Spleen (tissue), 11 donors: ENCODE data around the gene TUBGCP2. TPM values are rescaled to one million over a fixed set of nuclear protein-coding genes. Genes with fewer than 3 reads are reported as not detected.

ENCODE experiments used
- DNase-seq: peaks from one replicate; pipeline ENCODE4 v3.0.0-alpha.2; 2020
- H3K27ac ChIP-seq, 8 donors: fragments of 200-600 bp; sonication (generic) in 7 of 8; 1 replicate in 4 of 8; 2 replicates in 4 of 8; pipeline versions ENCODE4 v1.5.0 to v1.8.0; 2016 to 2021; ENCODE audit warnings: inconsistent platforms in 4 of 8, mild to moderate bottlenecking in 4 of 8, moderate library complexity in 1 of 8
- H3K27me3 ChIP-seq, 7 donors: fragments of 200-600 bp; sonication (generic) in 6 of 7; replicated peaks in 1 of 7; 1 replicate in 4 of 7; 2 replicates in 3 of 7; pipeline versions ENCODE4 v1.5.0 to v1.8.0; 2016 to 2021; ENCODE audit warnings: inconsistent platforms in 3 of 7, mild to moderate bottlenecking in 1 of 7
- H3K36me3 ChIP-seq, 6 donors: fragments of 200-600 bp; sonication (generic) in 5 of 6; 1 replicate in 4 of 6; 2 replicates in 2 of 6; pipeline versions ENCODE4 v1.5.0 to v1.8.0; 2016 to 2021; ENCODE audit warnings: inconsistent platforms in 2 of 6
- H3K4me1 ChIP-seq, 6 donors: fragments of 200-600 bp; sonication (generic) in 5 of 6; 1 replicate in 3 of 6; 2 replicates in 3 of 6; pipeline versions ENCODE4 v1.5.0 to v1.8.0; 2016 to 2021; ENCODE audit warnings: inconsistent platforms in 3 of 6
- H3K4me3 ChIP-seq, 8 donors: fragments of 200-600 bp; sonication (generic) in 7 of 8; 1 replicate in 4 of 8; 2 replicates in 4 of 8; pipeline versions ENCODE4 v1.5.0 to v1.8.0; 2016 to 2021; ENCODE audit warnings: inconsistent platforms in 4 of 8, mild to moderate bottlenecking in 4 of 8, moderate library complexity in 2 of 8
- H3K9me3 ChIP-seq, 8 donors: fragments of 200-600 bp; sonication (generic) in 7 of 8; 1 replicate in 4 of 8; 2 replicates in 4 of 8; pipeline versions ENCODE4 v1.5.0 to v1.8.0; 2016 to 2021; ENCODE audit warnings: inconsistent platforms in 4 of 8
- POLR2A ChIP-seq, 3 donors: fragments of 450-650 bp; IDR thresholded peaks; one replicate each; pipeline ENCODE4 v1.5.1; 2017; ENCODE audit warnings: antibody characterized with exemption in 3 of 3, mild to moderate bottlenecking in 1 of 3
- POLR2AphosphoS5 ChIP-seq, 3 donors: sonication (generic); formaldehyde crosslinking; IDR thresholded peaks; one replicate each; pipeline ENCODE4 v1.5.1; 2017; ENCODE audit warnings: antibody characterized with exemption in 3 of 3
- WGBS, 5 donors: extraction: QIAGEN DNeasy Blood & Tissue Kit in 3 of 5; methylation state at CpG; one replicate each; pipeline versions ENCODE4 v1.1.5 to v1.1.7; 2013 to 2018; 5-methylcytosine and 5-hydroxymethylcytosine counted together
- intact Hi-C: fragments of 100-400 bp; cut with DNase I; formaldehyde crosslinking; loops from one replicate; pipeline ENCODE4 v1.15.0; 2023; ENCODE audit warnings: low total_unique reads
- polyA plus RNA-seq, 3 donors: library from polyadenylated mRNA; stranded (reverse); fragments of 200-250 nt; gene quantifications; one replicate each; pipeline ENCODE4 v1.2.1, GENCODE V29; 2013
- total RNA-seq, 7 donors: library from RNA; depleted of rRNA in 3 of 7; stranded (reverse); fragments of >200 nt in 3 of 7; fragmentation: NEBNext Ultra II Directional in 4 of 7; extraction: Animal tissue kit (Norgen Biotek cat#: 25700) in 4 of 7; gene quantifications; one replicate each; pipeline versions ENCODE4 v1.1.0 to v1.2.1, GENCODE V29; 2016 to 2021
- TF ChIP-seq, protein P1 (sequence below), 11 experiments: fragments of 200-600 bp in 7 of 11; fragments of 450-650 bp in 4 of 11; sonication (generic) in 4 of 11; IDR thresholded peaks in 8 of 11; conservative IDR thresholded peaks in 3 of 11; 1 replicate in 7 of 11; 2 replicates in 4 of 11; pipeline versions ENCODE4 v1.4.0 to v1.8.0; 2016 to 2021; ENCODE audit warnings: antibody characterized with exemption in 11 of 11, inconsistent platforms in 4 of 11, mild to moderate bottlenecking in 1 of 11
- donor health status: healthy with polysubstance abuse.
- donor health status: DM: no; HTN: no; CAD: no; lungs with moderate emphysema.
- donor health status: DM: no; HTN: no; CAD: no.
- donor health status: Bipolar disorder and iron deficiency.
- donor health status: healthy.
- donor health status: DM: no; HTN: no; CAD: no.
- donor health status: DM: yes; HTN: yes; CAD: no.

Gene TUBGCP2
- total and polyA plus RNA-seq, 10 donors: 40.2 to 201 (median 57.6) TPM

DNA sequence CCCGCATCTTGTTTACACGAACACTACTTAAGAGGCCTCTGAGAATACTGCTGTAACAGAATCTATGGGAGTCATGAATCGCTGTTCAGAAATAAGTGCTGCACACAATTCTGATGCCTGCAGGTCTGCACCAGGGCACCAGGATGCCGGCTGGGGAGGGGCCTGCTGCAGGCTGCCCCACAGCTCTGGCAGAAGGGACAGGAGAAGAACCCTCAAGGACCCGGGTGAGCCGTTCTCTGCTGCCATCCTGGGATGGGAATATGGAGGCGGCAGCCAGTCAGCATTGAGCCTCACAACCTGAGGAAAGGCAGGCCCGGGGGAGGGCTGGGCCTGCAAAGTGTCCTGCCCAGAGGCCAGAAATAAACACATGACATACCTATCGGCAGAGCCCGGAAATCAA, 11.2 kb downstream of the TUBGCP2 start:
- no peak for TF ChIP-seq POLR2AphosphoS5 (IDR thresholded peaks at IDR 0.05)
- TF ChIP-seq POLR2A (IDR thresholded peaks at IDR 0.05): no peak
- TF ChIP-seq, protein P1, sequence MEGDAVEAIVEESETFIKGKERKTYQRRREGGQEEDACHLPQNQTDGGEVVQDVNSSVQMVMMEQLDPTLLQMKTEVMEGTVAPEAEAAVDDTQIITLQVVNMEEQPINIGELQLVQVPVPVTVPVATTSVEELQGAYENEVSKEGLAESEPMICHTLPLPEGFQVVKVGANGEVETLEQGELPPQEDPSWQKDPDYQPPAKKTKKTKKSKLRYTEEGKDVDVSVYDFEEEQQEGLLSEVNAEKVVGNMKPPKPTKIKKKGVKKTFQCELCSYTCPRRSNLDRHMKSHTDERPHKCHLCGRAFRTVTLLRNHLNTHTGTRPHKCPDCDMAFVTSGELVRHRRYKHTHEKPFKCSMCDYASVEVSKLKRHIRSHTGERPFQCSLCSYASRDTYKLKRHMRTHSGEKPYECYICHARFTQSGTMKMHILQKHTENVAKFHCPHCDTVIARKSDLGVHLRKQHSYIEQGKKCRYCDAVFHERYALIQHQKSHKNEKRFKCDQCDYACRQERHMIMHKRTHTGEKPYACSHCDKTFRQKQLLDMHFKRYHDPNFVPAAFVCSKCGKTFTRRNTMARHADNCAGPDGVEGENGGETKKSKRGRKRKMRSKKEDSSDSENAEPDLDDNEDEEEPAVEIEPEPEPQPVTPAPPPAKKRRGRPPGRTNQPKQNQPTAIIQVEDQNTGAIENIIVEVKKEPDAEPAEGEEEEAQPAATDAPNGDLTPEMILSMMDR (IDR thresholded peaks at IDR 0.05 in 8 of 11, conservative IDR thresholded peaks at IDR 0.05 in 3 of 11): no peak
- WGBS, 5 donors: 95 to 99% (median 95%) methylated on average over 10 of the region's 10 CpGs
- no peaks in the 10 kb centered on the region for H3K27me3 ChIP-seq
- no peak for DNase-seq
- no peak overlapping the region for H3K4me3 ChIP-seq
- H3K9me3 ChIP-seq: no peaks in the 10 kb centered on the region
- H3K27ac ChIP-seq: no peak overlapping the region
- peaks cover 8 to 100% (median 96%) of the 10 kb centered on the region in 6 donors for H3K36me3 ChIP-seq
- H3K4me1 ChIP-seq: peaks cover 0 to 16% (median 0%) of the 10 kb centered on the region in 6 donors
- intact Hi-C loops: no loop called here

DNA sequence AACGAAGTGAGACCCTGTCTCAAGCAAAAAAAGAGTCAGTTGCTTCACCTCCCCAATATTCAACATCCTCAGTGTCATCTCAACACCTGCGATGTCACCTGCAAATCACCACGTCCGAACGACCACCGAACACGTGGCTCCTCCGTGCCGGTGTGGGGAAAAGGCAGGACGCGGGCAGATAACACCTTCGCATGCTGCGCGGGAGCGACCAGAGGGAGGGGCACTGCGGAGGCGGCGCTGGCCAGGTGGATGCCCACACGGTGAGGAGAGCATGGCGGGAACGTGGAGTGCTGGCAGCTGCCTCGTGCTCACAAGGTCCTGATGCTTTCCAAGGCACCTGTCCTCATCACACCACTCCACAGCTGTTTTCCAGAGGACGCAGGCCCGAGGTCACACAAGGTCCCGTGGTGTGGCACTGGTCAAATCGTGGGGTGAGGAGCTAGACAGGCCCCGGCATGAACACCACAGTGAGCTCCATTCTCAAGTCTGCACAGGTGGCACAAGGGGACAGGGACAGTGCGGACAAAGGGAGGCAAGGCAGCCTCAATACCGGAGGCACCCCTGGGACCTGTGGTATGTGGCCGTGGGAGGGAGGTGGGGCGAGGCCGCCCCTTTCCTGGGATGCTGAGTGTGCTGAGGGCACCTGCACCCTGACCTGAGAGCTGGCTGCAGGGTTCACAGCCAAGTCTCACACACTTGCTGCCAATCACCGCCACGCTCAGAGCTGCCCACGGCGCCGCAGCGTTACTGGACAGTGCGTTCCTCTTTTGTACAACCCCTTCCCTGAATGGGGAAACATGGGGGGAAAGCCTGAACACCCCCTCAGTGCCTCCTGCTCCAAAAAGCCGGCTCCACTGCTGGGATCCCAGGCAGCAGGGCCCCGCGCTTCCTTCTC, 13.0 kb downstream of the TUBGCP2 start:
- Histone ChIP-seq H3K9me3 (no peaks in the 10 kb centered on the region), H3K36me3 (peaks cover 8 to 90% (median 88%) of the 10 kb centered on the region in 6 donors), H3K27me3 (no peaks in the 10 kb centered on the region), H3K4me3 (no peak overlapping the region), H3K4me1 (peaks cover 0 to 17% (median 0%) of the 10 kb centered on the region in 6 donors), H3K27ac (no peak overlapping the region)
- TF ChIP-seq POLR2A (IDR thresholded peaks at IDR 0.05) (no peak), POLR2AphosphoS5 (IDR thresholded peaks at IDR 0.05) (peak in 1 of 3 donors; percentile 47)
- TF ChIP-seq, protein P1 (IDR thresholded peaks at IDR 0.05 in 8 of 11, conservative IDR thresholded peaks at IDR 0.05 in 3 of 11): no peak
- 92 to 97% (median 95%) methylated on average over 36 to 42 of the region's 42 CpGs for WGBS, 5 donors
- peak; percentile 71 for DNase-seq
- intact Hi-C loops: no loop called here

DNA sequence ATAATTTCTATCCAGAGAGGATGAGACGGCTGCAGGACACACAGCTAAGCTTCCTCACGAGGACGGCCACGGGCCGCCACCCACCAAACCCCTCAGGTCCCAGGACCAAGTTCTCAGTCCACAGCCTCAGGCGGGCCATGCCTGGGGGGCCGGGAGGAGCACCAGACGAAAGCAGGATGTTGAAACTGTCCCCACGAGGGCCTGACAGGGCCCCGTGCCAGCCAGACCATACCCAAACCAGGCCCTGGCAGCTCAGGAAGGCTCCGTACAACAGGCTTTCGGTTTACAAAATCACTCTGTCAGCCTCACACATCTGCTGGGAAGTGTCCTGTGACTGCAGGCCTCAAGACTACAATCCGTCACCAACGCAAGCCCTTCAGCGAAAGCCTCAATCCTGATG, 14.5 kb downstream of the TUBGCP2 start:
- peaks cover 0 to 17% (median 0%) of the 10 kb centered on the region in 6 donors for H3K4me1 ChIP-seq
- no peaks in the 10 kb centered on the region for H3K27me3 ChIP-seq
- 83 to 91% (median 88%) methylated on average over 15 of the region's 15 CpGs for WGBS, 5 donors
- peak overlapping the region in 4 of 8 donors; percentile 29 to 62 (median 30) for H3K27ac ChIP-seq
- peak; percentile 76 for DNase-seq
- intact Hi-C loops: no loop called here
- TF ChIP-seq POLR2A (IDR thresholded peaks at IDR 0.05): no peak
- no peak for TF ChIP-seq POLR2AphosphoS5 (IDR thresholded peaks at IDR 0.05)
- TF ChIP-seq, protein P1 (IDR thresholded peaks at IDR 0.05 in 8 of 11, conservative IDR thresholded peaks at IDR 0.05 in 3 of 11): no peak
- peaks cover 8 to 90% (median 88%) of the 10 kb centered on the region in 6 donors for H3K36me3 ChIP-seq
- no peak overlapping the region for H3K4me3 ChIP-seq
- H3K9me3 ChIP-seq: no peaks in the 10 kb centered on the region

DNA sequence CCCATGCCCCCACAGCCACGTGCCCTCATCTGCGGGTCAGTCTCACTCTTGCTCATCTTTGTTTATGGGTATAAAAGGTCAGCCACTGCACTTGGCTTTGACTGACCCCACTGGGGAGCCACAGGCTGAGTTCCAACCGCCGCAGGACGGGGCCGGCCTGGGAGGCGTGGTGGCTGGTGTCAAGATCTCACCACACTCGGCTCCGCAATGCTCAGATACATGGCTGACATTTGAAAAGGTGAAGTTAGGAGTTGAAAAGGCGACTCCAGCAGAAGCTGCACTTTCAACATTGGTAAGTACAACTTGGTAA, 14.9 kb downstream of the TUBGCP2 start:
- peaks cover 5 to 90% (median 88%) of the 10 kb centered on the region in 6 donors for H3K36me3 ChIP-seq
- WGBS, 5 donors: 82 to 95% (median 94%) methylated on average over 10 of the region's 10 CpGs
- no peak for TF ChIP-seq POLR2AphosphoS5 (IDR thresholded peaks at IDR 0.05)
- TF ChIP-seq, protein P1 (IDR thresholded peaks at IDR 0.05 in 8 of 11, conservative IDR thresholded peaks at IDR 0.05 in 3 of 11): no peak
- TF ChIP-seq POLR2A (IDR thresholded peaks at IDR 0.05): no peak
- no peaks in the 10 kb centered on the region for H3K9me3 ChIP-seq
- DNase-seq: no peak
- intact Hi-C loops: no loop called here
- no peak overlapping the region for H3K4me3 ChIP-seq
- peaks cover 0 to 17% (median 0%) of the 10 kb centered on the region in 6 donors for H3K4me1 ChIP-seq
- H3K27me3 ChIP-seq: no peaks in the 10 kb centered on the region
- peak overlapping the region in 2 of 8 donors; percentile 31 to 62 for H3K27ac ChIP-seq
